Measurements from ENCODE around the gene DNAJA3.

Gene DNAJA3

DNA sequence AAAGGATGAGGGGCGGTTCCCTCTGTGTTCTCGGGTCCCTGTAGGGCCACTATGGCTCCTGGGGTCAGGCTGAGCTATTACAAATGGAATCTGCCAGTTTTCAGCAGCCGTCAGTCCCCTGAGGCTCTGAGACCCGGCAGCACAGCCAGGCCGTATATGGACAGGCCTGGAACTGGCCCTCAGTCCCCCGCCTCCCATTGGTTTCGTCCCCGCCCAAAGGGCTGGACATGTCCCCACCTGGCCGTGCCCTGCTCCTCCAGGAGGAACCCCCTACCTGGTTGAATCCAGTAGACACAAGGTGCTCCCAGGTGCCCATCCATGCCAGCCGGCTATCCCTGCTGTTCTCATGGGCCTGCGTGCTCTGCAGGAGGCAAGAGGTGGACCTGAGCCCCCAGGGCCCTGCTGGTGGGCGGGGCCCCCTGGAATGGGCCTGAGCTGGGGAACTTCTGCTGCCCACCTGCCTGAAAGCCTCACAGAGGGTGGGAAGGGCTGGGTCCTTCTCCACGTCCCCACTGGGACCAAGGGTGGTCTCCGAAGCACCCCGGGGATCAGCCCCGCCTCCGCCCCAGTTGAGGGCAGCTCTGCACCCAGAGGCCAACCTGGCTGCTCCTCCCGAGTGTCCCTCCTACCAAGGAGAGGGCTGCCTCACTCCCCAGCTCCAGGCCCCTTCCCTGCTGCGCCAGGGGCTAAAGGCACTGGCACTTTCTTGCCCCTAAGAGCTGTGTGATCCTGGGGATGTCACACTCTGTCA lies 37.2 kb upstream of the DNAJA3 start:
- H3K27me3 ChIP-seq (ENCODE audit: low read depth, low read length) = no peaks in the 10 kb centered on the region
- TF ChIP-seq EZH2phosphoT487 (IDR thresholded peaks at IDR 0.05; ENCODE audit: low read depth) = no peak
- TF ChIP-seq, protein P1, sequence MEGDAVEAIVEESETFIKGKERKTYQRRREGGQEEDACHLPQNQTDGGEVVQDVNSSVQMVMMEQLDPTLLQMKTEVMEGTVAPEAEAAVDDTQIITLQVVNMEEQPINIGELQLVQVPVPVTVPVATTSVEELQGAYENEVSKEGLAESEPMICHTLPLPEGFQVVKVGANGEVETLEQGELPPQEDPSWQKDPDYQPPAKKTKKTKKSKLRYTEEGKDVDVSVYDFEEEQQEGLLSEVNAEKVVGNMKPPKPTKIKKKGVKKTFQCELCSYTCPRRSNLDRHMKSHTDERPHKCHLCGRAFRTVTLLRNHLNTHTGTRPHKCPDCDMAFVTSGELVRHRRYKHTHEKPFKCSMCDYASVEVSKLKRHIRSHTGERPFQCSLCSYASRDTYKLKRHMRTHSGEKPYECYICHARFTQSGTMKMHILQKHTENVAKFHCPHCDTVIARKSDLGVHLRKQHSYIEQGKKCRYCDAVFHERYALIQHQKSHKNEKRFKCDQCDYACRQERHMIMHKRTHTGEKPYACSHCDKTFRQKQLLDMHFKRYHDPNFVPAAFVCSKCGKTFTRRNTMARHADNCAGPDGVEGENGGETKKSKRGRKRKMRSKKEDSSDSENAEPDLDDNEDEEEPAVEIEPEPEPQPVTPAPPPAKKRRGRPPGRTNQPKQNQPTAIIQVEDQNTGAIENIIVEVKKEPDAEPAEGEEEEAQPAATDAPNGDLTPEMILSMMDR (IDR thresholded peaks at IDR 0.05; ENCODE audit: low read depth, low read length) = no peak
- no peaks in the 10 kb centered on the region for H3K9me3 ChIP-seq (ENCODE audit: insufficient read depth, low read length)
- H3K4me3 ChIP-seq (ENCODE audit: low read length) = no peak overlapping the region
- H3K4me1 ChIP-seq (ENCODE audit: low read length) = no peaks in the 10 kb centered on the region
- H3K9ac ChIP-seq (ENCODE audit: low read length) = no peak overlapping the region
- no peaks in the 10 kb centered on the region for H3K79me2 ChIP-seq (ENCODE audit: low read length)
- H3K36me3 ChIP-seq (replicated peaks; ENCODE audit: low read depth, low read length) = no peaks in the 10 kb centered on the region
- no peaks in the 10 kb centered on the region for H4K20me1 ChIP-seq (ENCODE audit: insufficient read depth, low read length)
- no peak overlapping the region for H3K27ac ChIP-seq (ENCODE audit: low read length)
- no peak overlapping the region for H3K4me2 ChIP-seq (ENCODE audit: low read length)
- H2AFZ ChIP-seq (ENCODE audit: low read depth, low read length) = no peak overlapping the region

DNA sequence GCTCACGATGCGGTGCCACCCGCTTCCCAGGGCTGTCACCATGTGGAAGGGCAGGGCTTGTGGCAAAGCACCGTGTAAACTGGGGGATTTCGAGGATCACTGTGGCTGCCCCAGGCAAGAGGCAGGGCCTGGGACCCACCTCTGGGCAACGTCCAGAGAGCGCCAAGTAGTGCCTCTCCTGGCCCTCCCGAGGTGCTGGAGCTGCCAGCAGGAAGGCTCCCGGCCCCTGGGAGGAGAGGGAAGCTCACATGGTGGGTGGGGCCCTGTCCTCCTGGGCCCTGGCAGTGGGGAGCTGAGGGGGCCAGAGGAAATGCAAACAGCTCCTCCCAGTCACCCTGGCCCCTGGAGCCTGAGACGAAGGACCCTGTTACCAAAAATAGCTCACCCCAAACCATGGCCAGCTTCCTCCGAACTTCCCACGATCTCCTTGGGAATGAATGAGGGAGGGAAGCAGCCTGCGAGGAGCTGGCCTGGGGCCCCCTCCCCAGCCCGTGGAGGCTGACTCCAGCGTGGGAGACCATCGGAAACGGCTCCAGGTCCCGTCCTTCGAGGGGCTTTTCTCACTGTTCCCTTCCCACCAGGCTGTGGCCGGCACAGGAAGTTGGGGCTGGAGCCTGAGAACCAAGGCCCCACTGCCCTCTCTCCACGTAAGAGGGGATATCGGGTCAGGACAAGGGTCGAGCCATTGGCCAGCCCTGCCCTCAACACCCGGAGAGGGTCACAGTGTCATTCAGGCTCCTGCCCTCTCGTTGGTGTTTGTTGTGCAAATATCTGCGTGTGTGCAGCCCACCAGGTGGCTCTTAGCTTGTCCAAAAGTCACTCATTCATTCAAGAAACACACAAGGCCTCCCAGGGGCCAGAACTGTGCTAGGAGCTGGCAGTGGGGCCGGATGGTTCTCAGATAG lies 36.4 kb upstream of the DNAJA3 start:
- Histone ChIP-seq H3K79me2 (ENCODE audit: low read length) (no peaks in the 10 kb centered on the region), H3K4me1 (ENCODE audit: low read length) (no peaks in the 10 kb centered on the region), H3K27ac (ENCODE audit: low read length) (no peak overlapping the region), H3K9ac (ENCODE audit: low read length) (no peak overlapping the region), H3K4me2 (ENCODE audit: low read length) (no peak overlapping the region), H4K20me1 (ENCODE audit: insufficient read depth, low read length) (no peaks in the 10 kb centered on the region), H3K36me3 (replicated peaks; ENCODE audit: low read depth, low read length) (no peaks in the 10 kb centered on the region), H3K27me3 (ENCODE audit: low read depth, low read length) (no peaks in the 10 kb centered on the region), H2AFZ (ENCODE audit: low read depth, low read length) (no peak overlapping the region), H3K9me3 (ENCODE audit: insufficient read depth, low read length) (no peaks in the 10 kb centered on the region), H3K4me3 (ENCODE audit: low read length) (no peak overlapping the region)
- no peak for TF ChIP-seq EZH2phosphoT487 (IDR thresholded peaks at IDR 0.05; ENCODE audit: low read depth)
- TF ChIP-seq, protein P1 (IDR thresholded peaks at IDR 0.05; ENCODE audit: low read depth, low read length) = no peak

DNA sequence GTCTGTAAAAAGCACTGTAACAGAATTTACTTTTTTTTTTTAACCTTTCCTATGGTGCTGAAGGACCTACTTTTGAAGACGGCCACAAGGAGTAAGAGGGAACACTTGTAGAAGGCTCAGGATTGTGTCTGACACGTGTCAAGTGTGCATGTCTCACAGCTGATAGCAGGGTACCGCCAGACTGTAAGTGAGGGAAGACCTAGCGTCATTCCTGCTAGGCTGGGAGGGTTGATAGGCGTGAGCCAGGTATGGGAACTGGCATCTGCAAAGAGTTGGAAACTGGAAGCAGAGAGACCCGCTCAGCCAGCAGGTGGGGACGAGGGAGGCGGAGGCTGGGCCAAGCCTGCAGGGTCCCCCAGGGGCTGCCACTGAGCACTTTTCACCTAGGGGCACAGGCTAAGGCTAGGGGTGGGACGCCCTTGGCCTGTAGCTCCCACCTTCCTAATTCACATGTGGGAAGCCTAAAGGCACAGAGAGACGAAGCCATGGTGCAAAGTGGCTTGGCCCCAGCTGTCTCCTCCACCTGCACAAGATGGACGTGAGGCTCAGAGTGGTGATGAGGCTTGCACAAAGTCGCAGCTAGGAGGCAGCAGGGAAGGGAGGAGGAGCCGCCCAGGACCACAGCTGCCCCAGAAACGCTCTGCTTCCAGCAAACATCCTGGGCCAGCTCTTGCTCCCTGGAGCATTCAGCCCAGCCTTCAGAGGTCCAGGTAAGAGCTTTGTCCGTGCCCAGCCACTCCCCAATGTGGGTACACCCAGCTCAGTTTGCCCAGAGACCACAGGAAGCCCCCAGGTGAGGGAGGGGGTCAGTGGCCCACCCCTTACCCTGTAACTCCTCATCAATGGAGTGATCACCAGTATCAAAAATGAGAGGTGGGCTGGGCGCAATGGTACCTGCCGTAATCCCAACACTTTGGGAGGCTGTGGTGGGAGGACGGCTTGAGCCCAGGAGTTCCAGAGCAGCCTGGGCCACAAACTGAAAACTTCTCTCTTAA lies 35.1 kb upstream of the DNAJA3 start:
- Histone ChIP-seq H3K4me3 (ENCODE audit: low read length) (no peak overlapping the region), H3K9me3 (ENCODE audit: insufficient read depth, low read length) (no peaks in the 10 kb centered on the region), H3K9ac (ENCODE audit: low read length) (no peak overlapping the region), H3K36me3 (replicated peaks; ENCODE audit: low read depth, low read length) (no peaks in the 10 kb centered on the region), H2AFZ (ENCODE audit: low read depth, low read length) (no peak overlapping the region), H3K4me2 (ENCODE audit: low read length) (no peak overlapping the region), H3K4me1 (ENCODE audit: low read length) (no peaks in the 10 kb centered on the region), H3K27me3 (ENCODE audit: low read depth, low read length) (no peaks in the 10 kb centered on the region), H3K79me2 (ENCODE audit: low read length) (no peaks in the 10 kb centered on the region), H4K20me1 (ENCODE audit: insufficient read depth, low read length) (no peaks in the 10 kb centered on the region), H3K27ac (ENCODE audit: low read length) (no peak overlapping the region)
- TF ChIP-seq, protein P1 (IDR thresholded peaks at IDR 0.05; ENCODE audit: low read depth, low read length) = no peak
- no peak for TF ChIP-seq EZH2phosphoT487 (IDR thresholded peaks at IDR 0.05; ENCODE audit: low read depth)
